ENCODE data around the gene VPS51.

The VPS51 gene

GRCh38 chr11:65071907-65072630, 23.9 kb upstream of the VPS51 start:
- Histone ChIP-seq H3K4me3 (no peak overlapping the region), H3K27ac (no peak overlapping the region)
- no peak for TF ChIP-seq CTCF (IDR thresholded peaks at IDR 0.05)
- no peak for DNase-seq (ENCODE audit: low spot score)

- DNase-seq (ENCODE audit: low spot score): no peak
- Histone ChIP-seq H3K27ac (no peak overlapping the region), H3K4me3 (no peak overlapping the region)
- TF ChIP-seq CTCF (IDR thresholded peaks at IDR 0.05): no peak
Observed at GRCh38 chr11:65072631-65072966, 23.4 kb upstream of the VPS51 start.

GRCh38 chr11:65077451-65077850, 18.6 kb upstream of the VPS51 start:
- H3K27ac ChIP-seq: no peak overlapping the region
- TF ChIP-seq CTCF (IDR thresholded peaks at IDR 0.05): no peak
- no peak for DNase-seq (ENCODE audit: low spot score)

GRCh38 chr11:65078151-65078550, 17.9 kb upstream of the VPS51 start:
- no peak for DNase-seq (ENCODE audit: low spot score)

More at GRCh38 chr11:65077451-65077850, 18.6 kb upstream of the VPS51 start:
- no peak overlapping the region for H3K4me3 ChIP-seq

GRCh38 chr11:65078786-65079342, 17.1 kb upstream of the VPS51 start:
- no peak for DNase-seq (ENCODE audit: low spot score)
- H3K27ac ChIP-seq: no peak overlapping the region
- no peak overlapping the region for H3K4me3 ChIP-seq
- TF ChIP-seq CTCF (IDR thresholded peaks at IDR 0.05): no peak

More at GRCh38 chr11:65078151-65078550, 17.9 kb upstream of the VPS51 start:
- no peak overlapping the region for H3K4me3 ChIP-seq
- H3K27ac ChIP-seq: no peak overlapping the region
- TF ChIP-seq CTCF (IDR thresholded peaks at IDR 0.05): no peak

GRCh38 chr11:65083134-65083833, 12.7 kb upstream of the VPS51 start:
- peak overlapping the region; percentile 85 for H3K4me3 ChIP-seq
- DNase-seq (ENCODE audit: low spot score): no peak
- TF ChIP-seq CTCF (IDR thresholded peaks at IDR 0.05): no peak
- H3K27ac ChIP-seq: peak overlapping the region; percentile 94 to 97
